Measurements from ENCODE around the gene GIGYF2. TPM values are rescaled to one million over a fixed set of nuclear protein-coding genes. Genes with fewer than 3 reads are reported as not detected.

Gene GIGYF2
- total RNA-seq, 1 experiment from 2014 or later = 68.3 TPM

- peaks cover 14% of the 10 kb centered on the region for H3K4me1 ChIP-seq (ENCODE audit: control insufficient read depth, insufficient read depth, low read length)
- ATAC-seq = peak; percentile 75
- POLR2A ChIA-PET = interaction anchor here (0.6 kb wide), 1 partner anchor 189 kb away, joined by 7 read pairs; no protein-coding TSS in a partner anchor
- no peak overlapping the region for H3K4me3 ChIP-seq (ENCODE audit: low read depth in 2 of 2, low read length in 2 of 2)
- CTCF ChIA-PET = no interaction called here
- in situ Hi-C loops (cut with HindIII; ENCODE audit: low pct_unique_long_range_greater_than_20kb, low sequenced_read_pairs) = no loop called here
- DNase-seq (ENCODE audit: low read depth, low spot score) = no peak
- H3K27me3 ChIP-seq (ENCODE audit: control insufficient read depth, insufficient read depth, low read length) = no peaks in the 10 kb centered on the region
- H3K27ac ChIP-seq (ENCODE audit: low read length) = 0 out of 2 replicates have a peak overlapping the region, but pooled peaks have one; percentile 44
- TF ChIP-seq, protein P1, sequence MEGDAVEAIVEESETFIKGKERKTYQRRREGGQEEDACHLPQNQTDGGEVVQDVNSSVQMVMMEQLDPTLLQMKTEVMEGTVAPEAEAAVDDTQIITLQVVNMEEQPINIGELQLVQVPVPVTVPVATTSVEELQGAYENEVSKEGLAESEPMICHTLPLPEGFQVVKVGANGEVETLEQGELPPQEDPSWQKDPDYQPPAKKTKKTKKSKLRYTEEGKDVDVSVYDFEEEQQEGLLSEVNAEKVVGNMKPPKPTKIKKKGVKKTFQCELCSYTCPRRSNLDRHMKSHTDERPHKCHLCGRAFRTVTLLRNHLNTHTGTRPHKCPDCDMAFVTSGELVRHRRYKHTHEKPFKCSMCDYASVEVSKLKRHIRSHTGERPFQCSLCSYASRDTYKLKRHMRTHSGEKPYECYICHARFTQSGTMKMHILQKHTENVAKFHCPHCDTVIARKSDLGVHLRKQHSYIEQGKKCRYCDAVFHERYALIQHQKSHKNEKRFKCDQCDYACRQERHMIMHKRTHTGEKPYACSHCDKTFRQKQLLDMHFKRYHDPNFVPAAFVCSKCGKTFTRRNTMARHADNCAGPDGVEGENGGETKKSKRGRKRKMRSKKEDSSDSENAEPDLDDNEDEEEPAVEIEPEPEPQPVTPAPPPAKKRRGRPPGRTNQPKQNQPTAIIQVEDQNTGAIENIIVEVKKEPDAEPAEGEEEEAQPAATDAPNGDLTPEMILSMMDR (IDR thresholded peaks at IDR 0.05) = no peak
- TF ChIP-seq TCF7L2 (IDR thresholded peaks at IDR 0.05; ENCODE audit: low read depth, low read length) = no peak
- TF ChIP-seq POLR2AphosphoS5 (IDR thresholded peaks at IDR 0.05; ENCODE audit: low read depth, low read length) = no peak
- TF ChIP-seq REST (IDR thresholded peaks at IDR 0.05; ENCODE audit: insufficient read depth in 1 of 2, low read depth in 2 of 2, low read length in 1 of 2) = no peak
- no peak for TF ChIP-seq SIN3A (IDR thresholded peaks at IDR 0.05; ENCODE audit: borderline replicate concordance, insufficient read depth, low read depth, low read length)
- intact Hi-C loops (cut with micrococcal nuclease; ENCODE audit: unreplicated experiment) = no loop called here
- H3K9me3 ChIP-seq (ENCODE audit: control insufficient read depth, insufficient read depth, low read depth, low read length) = no peaks in the 10 kb centered on the region
- no TSS peak for BruUV-seq (replicated peaks)
- H3K36me3 ChIP-seq (ENCODE audit: control insufficient read depth, insufficient read depth, low read length) = peaks cover 20% of the 10 kb centered on the region
Observed at GRCh38 chr2:232838406-232838874, 141.3 kb downstream of the GIGYF2 start.

DNA sequence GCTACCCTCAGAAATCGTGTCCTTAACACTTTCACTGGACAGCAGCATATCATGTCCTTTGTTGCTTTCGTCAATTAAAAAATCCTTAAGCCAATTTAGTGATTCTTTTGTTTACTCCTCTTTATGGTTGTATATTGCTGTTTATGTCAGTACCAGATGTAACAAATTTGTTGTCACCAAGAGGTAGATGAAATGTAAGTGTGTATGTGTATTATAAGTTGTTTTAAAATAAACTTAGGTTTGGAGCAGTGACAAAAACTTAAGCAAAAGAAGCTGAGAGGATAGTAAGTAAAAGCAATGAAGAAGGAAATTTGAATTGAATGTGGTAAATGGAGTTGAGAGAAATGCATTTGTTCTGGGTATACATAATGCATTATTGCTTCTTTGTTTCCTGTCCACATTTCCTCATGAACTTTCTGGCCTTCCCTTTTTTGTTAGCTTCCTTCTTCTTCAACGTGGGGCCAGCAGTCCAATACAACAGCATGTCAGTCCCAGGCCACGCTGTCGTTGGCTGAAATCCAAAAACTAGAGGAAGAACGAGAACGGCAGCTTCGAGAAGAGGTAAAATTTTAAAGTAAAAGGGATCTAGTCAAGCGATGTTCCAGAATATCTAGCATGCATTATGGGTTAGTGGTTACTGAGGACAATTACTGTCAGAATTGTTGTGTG, 142.4 kb downstream of the GIGYF2 start:
- H3K27me3 ChIP-seq (ENCODE audit: control insufficient read depth, insufficient read depth, low read length) = no peaks in the 10 kb centered on the region
- BruUV-seq (replicated peaks) = no TSS peak
- in situ Hi-C loops (cut with HindIII; ENCODE audit: low pct_unique_long_range_greater_than_20kb, low sequenced_read_pairs) (no loop called here), intact Hi-C loops (cut with micrococcal nuclease; ENCODE audit: unreplicated experiment) (no loop called here)
- POLR2A ChIA-PET = no interaction called here
- peaks cover 14% of the 10 kb centered on the region for H3K4me1 ChIP-seq (ENCODE audit: control insufficient read depth, insufficient read depth, low read length)
- DNase-seq (ENCODE audit: low read depth, low spot score) (no peak), ATAC-seq (no peak)
- H3K4me3 ChIP-seq (ENCODE audit: low read depth in 2 of 2, low read length in 2 of 2) = no peak overlapping the region
- no peak for TF ChIP-seq REST (IDR thresholded peaks at IDR 0.05; ENCODE audit: insufficient read depth in 1 of 2, low read depth in 2 of 2, low read length in 1 of 2)
- TF ChIP-seq POLR2AphosphoS5 (IDR thresholded peaks at IDR 0.05; ENCODE audit: low read depth, low read length) = no peak
- no peak for TF ChIP-seq SIN3A (IDR thresholded peaks at IDR 0.05; ENCODE audit: borderline replicate concordance, insufficient read depth, low read depth, low read length)
- TF ChIP-seq, protein P1 (IDR thresholded peaks at IDR 0.05) = no peak
- no peak for TF ChIP-seq TCF7L2 (IDR thresholded peaks at IDR 0.05; ENCODE audit: low read depth, low read length)
- CTCF ChIA-PET = no interaction called here
- no peaks in the 10 kb centered on the region for H3K9me3 ChIP-seq (ENCODE audit: control insufficient read depth, insufficient read depth, low read depth, low read length)
- no peak overlapping the region for H3K27ac ChIP-seq (ENCODE audit: low read length)
- peaks cover 29% of the 10 kb centered on the region for H3K36me3 ChIP-seq (ENCODE audit: control insufficient read depth, insufficient read depth, low read length)
